ENCODE results near the gene MTMR11. TPM values are rescaled to one million over a fixed set of nuclear protein-coding genes. Genes with fewer than 3 reads are reported as not detected.
A peak's percentile ranks its signal among the peaks of the same experiment; 100 is the strongest.
"Not testable (repeated sequence)": the region's sequence is repeated elsewhere in the genome, so short reads cannot be mapped to it uniquely, and the experiment has no call there.

The MTMR11 gene, protein sequence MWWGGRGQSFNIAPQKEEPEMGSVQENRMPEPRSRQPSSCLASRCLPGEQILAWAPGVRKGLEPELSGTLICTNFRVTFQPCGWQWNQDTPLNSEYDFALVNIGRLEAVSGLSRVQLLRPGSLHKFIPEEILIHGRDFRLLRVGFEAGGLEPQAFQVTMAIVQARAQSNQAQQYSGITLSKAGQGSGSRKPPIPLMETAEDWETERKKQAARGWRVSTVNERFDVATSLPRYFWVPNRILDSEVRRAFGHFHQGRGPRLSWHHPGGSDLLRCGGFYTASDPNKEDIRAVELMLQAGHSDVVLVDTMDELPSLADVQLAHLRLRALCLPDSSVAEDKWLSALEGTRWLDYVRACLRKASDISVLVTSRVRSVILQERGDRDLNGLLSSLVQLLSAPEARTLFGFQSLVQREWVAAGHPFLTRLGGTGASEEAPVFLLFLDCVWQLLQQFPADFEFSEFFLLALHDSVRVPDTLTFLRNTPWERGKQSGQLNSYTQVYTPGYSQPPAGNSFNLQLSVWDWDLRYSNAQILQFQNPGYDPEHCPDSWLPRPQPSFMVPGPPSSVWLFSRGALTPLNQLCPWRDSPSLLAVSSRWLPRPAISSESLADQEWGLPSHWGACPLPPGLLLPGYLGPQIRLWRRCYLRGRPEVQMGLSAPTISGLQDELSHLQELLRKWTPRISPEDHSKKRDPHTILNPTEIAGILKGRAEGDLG
- total RNA-seq: 0.25 and 0.64 TPM in 2 replicates

GRCh38 chr1:149936170-149936991 is at the start of gene MTMR11:
Gene MTMR11 (minus strand): TSS chr1:149936879. CDS start chr1:149936647, 232 bp downstream.
- DNase-seq (ENCODE audit: low read depth in 2 of 2): no peak

- DNase-seq (ENCODE audit: low read depth in 2 of 2): no peak
Observed at GRCh38 chr1:149979972-149980540, 43.4 kb upstream of the MTMR11 start.

DNA sequence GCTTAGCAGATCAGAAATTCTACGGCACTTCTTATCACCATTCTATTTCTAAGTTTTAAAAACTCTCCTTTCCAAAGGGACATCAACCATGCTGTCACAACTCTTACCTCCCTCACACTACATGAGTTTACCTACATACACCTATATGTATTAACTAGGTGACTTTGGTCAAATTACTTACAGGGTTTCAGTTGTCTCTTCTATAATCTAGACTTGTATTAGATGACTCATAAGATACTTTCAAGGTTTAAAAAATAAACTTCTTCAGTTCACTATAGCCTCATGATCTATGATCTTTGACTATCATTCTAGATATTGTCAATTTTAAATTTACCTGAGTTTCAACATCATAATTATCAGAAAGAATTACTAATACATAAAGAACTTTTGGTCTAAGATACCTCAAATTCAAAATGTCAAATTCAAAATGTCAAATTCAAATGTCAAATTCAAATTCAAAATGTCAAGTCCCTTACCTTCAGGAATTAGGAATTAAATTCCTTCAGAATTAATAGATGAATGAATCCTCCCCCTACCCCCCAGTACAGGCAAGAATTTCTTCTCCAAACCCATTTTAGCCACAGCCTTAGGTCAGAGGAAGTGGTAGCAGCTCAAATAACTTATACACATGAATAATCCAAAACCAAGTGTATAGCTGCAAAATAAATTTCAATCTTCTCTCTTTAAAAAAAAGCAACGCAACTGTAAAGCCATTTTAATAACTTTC is 42.7 kb upstream of the MTMR11 start:
- no peak for DNase-seq (ENCODE audit: low read depth in 2 of 2)

DNA sequence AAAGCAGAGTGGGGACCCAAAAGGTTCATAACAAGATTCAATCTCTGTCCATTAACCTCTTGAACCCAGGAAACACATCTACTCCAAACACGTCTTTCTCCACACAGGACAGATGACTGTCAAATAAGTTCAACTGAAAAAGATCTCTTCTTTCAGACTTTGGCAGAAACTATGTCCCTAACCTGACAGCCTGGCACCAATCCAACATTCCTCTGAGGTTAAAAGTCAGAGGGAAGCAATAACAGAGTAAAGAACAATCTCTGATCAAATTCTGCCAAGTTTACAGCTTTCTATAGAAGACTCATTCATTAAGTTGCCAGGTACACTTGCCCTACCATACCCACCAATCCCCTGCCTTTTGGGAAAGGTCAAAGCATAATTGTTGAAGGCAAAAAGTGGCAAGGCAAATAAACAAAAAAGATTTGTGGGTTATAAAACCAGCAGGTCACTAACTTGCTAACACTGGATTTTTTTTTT is 41.9 kb upstream of the MTMR11 start:
- peak; percentile 39 to 59 for DNase-seq (ENCODE audit: low read depth in 2 of 2)

DNA sequence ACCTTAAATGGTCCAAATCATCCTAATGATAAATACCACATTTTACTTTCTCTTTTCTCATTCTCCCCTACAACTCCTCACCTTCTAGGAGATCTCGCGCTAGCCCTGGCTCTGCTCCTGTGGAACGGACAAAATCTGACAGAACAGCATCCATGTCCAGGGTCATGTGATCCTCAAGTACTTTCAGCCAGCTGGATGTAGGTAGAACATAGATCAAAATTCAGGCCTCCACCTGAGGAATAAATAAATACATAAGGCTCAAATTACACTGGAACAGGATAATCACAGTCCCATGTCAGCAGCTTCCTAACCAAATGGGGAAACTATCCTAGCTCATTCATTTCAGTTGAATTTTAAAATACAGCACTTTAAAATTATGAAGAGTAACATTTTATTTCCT is 40.7 kb upstream of the MTMR11 start:
- no peak for DNase-seq (ENCODE audit: low read depth in 2 of 2)

- no peak for DNase-seq (ENCODE audit: low read depth in 2 of 2)
Observed at GRCh38 chr1:149972547-149972946, 35.9 kb upstream of the MTMR11 start.

GRCh38 chr1:149967646-149968045 is 31.0 kb upstream of the MTMR11 start:
- no peak for DNase-seq (ENCODE audit: low read depth in 2 of 2)

DNA sequence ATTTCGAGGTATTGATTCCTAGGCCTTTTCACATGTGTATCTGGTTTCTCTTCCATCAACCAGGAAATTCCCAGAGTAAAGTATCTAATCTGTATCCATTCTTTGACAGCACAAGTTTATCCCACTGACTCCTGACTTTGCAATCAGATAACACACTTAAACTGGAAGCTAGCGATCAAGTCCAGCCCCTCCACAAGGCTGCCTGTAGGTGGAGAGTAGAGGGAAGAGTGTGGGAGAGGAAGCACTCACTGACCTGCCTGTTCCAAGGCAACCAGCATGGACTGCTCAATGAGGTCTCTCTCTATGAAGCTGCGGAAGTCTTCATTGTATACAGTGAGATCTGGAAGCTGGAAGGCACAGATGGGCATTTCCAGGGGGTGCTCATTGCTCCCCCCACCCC is 30.4 kb upstream of the MTMR11 start:
- no peak for DNase-seq (ENCODE audit: low read depth in 2 of 2)

GRCh38 chr1:149966405-149966804 is 29.7 kb upstream of the MTMR11 start:
- DNase-seq (ENCODE audit: low read depth in 2 of 2): no peak

DNA sequence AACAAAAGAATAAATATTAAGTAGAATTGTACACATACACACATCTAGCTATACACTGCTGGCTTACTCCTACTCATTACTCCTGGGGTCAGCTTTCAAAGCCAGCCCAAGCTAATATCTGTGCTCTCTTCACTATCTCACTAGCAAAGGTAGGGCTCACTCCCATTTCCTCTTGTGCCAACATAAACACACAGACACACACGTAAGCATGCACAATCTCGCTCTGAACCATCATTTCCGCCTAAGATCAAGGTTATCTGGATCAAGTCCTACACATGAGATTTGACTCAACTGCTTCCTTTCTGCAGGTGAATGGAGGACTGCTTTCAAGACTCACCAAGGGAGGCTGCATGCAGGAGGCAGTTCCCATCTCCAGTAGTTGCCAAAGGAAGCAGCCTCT is 28.8 kb upstream of the MTMR11 start:
- DNase-seq (ENCODE audit: low read depth in 2 of 2): no peak

DNA sequence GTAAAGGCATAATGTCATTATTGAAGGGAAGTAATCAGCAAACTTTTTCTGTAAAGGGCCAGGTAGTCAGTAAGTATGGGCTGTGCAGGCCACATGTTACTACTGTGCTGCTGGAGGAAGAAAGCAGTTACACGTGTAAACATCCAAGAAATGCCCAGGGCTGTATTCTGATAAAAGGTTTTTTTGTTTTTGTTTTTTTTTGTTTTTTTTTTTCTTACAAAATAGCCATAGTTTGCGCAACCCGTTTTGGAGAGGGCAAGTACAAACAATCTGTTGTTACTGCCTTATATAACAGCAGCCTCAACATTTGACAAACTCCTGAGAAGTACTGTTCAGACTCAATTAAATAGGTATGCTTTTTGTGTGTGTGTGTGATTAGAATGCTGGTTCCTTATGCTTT is 26.7 kb upstream of the MTMR11 start:
- no peak for DNase-seq (ENCODE audit: low read depth in 2 of 2)

- no peak for DNase-seq (ENCODE audit: low read depth in 2 of 2)
Observed at GRCh38 chr1:149962736-149963135, 26.1 kb upstream of the MTMR11 start.

DNA sequence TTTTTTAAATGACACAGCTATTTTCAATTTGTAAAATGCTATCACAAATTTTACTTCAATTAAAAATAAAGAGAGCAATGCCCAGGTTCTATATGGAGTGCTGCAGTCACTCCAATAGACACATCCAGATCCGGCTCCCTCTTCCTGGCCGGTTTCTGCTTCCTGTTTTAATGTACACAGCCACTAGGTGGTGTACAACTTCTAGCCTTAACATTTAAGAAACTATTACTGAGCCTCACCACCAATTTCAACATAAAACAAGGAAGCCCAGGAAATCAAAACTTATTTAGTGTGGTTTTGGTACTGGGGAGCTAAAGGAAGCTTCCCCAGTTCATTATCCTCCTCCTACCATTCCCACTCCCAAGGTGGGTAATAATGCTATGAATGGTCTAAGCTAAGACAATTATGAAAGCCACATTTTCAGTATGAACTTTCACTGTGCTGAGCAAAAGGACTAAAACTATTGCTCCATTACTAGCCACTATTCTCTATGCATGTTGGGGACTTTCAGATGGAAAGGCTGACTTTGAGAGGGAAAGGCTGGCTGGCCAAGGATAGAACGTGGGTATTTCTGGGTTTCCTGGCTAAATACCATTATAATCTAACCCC is 25.5 kb upstream of the MTMR11 start:
- peak; percentile 73 to 83 for DNase-seq (ENCODE audit: low read depth in 2 of 2)

GRCh38 chr1:149957548-149957947 is 20.9 kb upstream of the MTMR11 start:
- DNase-seq (ENCODE audit: low read depth in 2 of 2): not testable (repeated sequence)

DNA sequence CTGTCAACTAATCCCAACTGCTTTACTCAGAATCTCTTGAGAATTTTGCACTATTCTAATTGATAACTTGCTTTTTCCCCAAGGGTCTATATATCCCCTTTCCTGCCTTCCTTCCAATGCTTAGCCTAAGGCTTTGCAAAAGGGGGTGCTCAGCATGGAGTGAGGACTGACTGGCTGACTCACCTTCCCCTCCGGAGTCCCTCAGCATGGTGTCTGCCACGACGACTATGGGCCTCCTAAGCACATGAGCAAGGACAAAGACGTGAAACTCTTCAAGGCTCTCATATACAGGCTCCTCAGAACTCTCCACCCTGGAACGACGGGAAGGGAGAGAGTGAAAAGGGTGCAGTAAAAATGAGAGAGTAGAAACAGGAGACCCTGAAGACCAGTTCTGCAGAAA is 13.2 kb upstream of the MTMR11 start:
- no peak for DNase-seq (ENCODE audit: low read depth in 2 of 2)

- no peak for DNase-seq (ENCODE audit: low read depth in 2 of 2)
Observed at GRCh38 chr1:149945206-149945605, 8.5 kb upstream of the MTMR11 start.

DNA sequence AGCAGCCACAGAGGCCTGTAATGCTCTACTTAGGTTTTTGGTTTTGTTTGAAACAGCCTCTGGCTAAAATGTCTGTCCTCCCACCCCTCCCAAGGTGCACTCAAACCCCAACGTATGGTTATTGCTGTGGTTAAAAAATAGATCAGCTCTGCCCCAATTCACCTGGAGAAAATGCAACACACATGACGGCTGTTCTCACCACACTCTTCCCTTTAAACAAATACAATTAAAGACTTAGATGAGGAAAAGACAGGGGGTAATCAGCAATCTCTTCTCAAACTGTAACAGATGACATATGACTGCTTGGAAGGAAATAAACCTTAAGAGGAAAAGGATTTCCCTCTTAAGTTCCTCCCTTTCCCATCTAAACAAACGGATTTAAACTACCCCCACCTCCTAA is 6.2 kb upstream of the MTMR11 start:
- DNase-seq (ENCODE audit: low read depth in 2 of 2): no peak

- DNase-seq (ENCODE audit: low read depth in 2 of 2): peak in 1 of 2 donors; percentile 41
Observed at GRCh38 chr1:149942207-149942606, 5.5 kb upstream of the MTMR11 start.

GRCh38 chr1:149940427-149940826 is 3.7 kb upstream of the MTMR11 start:
- no peak for DNase-seq (ENCODE audit: low read depth in 2 of 2)

GRCh38 chr1:149938668-149939003 is 2.0 kb upstream of the MTMR11 start:
- DNase-seq (ENCODE audit: low read depth in 2 of 2): not testable (repeated sequence)

- DNase-seq (ENCODE audit: low read depth in 2 of 2): no peak
Observed at GRCh38 chr1:149937759-149938158, 1.1 kb upstream of the MTMR11 start.

All from dermis microvascular lymphatic vessel endothelial cell (primary cell).